COR-L47 (cell line): ENCODE results near the gene CGN.
"Not testable (repeated sequence)": the region's sequence is repeated elsewhere in the genome, so short reads cannot be mapped to it uniquely, and the experiment has no call there.

ENCODE experiments used
- DNase-seq: peaks from one replicate; lab custom pipeline; 2025; lab: John Stamatoyannopoulos, UW

Gene CGN

DNA sequence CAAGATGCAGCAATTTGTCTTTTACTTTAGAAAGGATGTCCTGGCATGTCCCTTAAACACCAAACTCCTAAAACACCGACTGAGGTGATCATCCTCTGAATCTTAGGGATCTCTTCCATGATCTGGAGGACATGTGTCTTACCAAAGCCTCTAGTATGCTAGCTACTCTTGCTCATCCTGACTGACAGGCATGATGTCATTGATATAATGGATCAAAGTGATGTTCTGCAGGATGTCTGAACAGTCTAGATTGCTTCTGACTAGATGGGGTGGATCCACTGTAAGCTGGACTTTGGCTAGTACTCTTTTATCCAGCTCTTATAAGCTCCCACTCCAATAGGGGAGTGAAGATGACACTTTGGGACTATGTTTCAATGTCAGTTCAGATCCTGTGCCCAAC, 11.3 kb upstream of the CGN start:
- DNase-seq = no peak

DNA sequence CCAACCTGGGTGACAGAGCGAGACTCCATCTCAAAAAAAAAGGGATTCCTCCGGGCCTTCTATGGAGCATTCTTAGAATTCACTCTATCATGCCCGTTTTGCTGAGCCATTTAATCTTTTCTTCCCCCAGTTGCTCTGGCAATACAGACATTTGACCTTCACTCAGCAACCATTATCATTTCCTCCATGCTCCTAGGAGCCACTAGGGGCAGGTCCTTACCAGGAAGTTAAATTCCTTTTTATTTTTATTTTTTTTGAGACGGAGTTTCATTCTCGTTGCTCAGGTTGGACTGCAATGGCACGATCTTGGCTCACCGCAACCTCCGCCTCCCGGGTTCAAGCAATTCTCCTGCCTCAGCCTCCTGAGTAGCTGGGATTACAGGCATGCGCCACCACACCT, 9.7 kb upstream of the CGN start:
- DNase-seq = no peak

DNA sequence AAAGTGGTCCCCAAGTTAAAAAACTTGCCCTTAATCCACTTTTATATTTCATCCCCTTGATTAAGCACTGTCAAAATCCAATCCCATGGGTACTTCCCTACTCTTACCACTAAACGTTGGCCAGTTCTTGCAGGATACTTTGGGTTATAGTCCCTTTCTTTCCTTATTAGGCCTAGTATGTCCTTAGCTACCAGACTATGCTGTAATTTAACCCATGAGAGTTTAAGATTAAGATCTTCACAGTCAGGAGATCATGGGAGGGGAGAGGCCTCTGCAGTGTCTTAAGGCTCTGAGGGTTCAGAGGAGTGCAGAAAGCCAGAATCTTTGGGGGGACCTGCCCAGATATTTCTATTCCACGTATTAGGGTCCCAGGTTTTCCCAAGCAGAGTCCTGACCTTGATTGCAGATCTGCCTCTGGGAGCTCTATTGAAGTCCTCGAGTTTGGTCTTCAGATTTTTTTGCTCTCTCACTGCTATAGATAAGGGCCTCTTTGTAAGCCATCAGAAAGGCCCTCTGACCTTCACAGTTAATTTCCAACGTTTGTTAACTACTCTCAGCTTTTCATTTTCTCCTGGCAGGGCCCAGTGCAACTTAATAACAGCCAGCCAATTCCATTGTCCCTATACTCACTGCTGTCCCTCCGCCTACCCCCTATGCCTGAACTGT, 9.0 kb upstream of the CGN start:
- no peak for DNase-seq

DNA sequence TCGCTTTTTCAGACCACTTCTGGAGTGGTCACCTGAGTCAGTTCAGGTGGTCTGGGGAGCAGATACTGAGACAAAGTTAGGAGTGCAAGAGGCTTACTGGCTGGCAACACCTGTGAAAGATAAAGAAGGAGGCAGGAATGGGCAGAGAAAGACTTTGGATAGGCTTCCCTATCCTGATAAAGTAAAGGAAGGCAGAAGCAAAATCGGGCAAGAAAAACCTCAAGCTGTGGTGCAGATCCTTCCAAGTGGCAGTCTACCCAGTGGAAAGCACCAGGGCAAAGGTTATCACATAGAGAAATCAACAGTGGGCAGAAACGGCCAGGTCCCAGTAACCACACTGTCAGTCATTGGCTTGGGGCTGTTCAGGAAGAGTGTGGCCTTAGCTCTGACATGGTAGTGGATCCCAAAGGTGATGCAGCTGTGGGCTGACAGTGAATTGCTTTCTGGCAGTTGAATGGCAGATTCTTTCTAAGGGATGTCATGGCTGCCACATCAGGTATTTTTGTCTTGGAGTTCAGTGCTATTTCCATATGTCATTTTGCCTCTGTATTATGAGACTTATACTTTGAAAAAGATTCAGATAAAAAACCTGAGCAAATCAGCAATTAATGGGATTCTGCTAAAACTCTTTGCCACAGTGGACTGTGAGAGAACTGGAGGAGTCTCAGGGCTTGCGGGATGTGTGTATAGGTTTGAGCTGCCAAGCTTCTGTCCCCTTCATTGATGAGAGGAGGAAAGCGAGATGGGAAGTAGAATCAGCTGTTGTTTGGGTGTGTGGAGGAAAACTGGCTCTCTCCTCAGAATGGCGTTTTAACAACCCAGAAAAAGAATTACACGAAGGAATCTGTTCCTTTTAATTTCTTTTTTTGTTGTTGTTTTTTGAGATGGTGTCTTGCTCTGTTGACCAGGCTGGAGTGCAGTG, 8.1 kb upstream of the CGN start:
- DNase-seq = no peak

DNA sequence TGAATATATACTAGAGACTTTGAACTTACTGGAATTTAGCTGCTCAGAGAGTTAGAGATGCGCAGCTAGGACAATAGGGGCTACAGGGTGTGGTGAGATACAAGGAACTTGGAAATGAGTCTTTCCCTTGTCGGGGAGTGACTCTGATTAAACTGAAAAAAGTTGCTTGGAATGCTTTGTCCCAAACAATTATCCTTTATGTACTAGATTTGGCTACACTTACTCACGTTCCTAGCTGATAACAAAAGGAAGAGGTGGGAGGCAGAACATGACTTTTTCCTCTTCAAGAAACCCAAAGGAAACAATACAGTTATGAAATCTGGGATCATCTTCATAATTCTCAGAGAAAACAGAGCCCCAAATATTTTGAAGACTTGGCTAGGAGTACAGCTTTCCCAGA, 6.9 kb upstream of the CGN start:
- no peak for DNase-seq

DNA sequence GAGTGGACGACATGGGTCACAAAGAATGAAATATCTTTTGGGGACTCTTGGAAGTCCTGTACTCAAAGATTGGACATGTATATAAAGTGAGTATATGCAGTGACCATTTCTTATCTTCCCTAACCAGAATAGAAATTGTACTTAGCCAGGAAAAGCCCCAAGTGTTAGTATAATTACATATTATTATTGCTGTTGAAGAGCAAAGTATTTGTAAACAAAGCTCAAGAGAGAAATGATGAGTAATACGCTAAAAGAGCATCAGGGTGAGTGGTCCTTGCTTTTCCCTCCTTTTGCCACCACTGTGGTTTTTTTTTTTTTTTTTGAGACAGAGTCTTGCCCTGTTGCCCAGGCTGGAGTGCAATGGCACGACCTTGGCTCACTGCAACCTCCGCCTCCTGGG, 6.4 kb upstream of the CGN start:
- no peak for DNase-seq

DNA sequence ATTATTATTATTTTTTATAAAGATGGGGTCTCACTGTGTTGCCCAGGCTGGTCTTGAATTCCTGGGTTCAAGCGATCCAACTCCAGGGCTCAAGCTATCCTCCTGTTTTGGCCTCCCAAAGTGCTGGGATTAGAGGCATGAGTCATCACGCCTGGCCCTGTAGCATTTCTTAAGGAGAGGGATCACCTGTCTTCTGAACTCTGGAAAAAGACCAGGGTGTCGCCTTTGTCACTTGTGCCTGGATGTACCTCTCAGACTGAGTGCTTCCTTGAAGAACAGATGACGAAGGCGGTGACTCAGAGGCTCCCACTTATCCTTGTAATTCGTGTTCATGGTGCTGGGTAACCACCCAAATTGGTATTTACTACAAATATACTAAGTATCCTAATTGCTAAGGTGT, 2.4 kb upstream of the CGN start:
- no peak for DNase-seq

DNA sequence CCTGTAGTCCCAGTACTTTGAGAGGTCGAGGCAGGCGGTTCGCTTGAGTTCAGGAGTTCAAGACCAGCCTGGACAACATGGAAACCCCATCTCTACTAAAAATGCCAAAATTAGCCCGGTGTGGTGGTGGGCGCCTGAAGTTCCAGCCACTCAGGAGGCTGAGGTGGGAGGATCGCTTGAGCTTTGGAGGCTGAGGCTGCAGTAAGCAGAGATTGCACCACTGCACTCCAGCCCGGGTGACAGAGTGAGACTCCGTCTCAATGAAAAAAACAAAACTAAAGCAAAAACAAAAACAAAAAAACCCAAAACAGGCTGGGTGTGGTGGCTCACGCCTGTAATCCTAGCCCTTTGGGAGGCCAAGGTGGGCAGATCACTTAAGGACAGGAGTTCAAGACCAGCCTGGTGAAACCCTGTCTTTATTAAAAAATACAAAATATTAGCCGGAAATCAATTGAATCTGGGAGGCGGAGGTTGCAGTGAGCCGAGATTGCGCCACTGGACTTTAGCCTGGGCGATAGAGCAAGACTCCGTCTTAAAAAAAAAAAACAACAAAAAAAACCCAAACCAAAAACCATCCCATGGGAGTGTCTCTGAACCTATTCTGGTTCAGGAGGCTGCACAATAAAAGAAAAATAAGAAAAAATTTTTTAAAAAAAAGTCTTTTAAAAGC, 1.7 kb upstream of the CGN start:
- no peak for DNase-seq

DNA sequence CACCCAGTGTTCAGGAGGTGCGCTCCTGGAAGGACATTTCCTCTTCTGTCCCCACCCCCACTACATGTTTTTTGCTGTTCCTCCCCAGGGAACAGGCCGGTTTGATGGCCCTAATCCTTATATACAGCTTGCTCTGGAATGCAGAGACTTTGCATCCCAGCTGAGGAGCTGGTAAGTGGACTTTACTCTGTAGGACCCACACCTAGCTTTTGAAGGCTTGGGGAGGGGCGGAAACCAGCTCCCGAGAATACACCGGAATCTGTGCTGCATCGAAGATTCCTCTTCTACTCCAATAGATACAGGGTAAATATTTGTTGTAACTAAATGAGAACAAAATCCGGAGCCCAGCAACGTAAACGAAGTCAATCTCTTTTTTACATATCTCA, 1.2 kb upstream of the CGN start:
- no peak for DNase-seq

DNA sequence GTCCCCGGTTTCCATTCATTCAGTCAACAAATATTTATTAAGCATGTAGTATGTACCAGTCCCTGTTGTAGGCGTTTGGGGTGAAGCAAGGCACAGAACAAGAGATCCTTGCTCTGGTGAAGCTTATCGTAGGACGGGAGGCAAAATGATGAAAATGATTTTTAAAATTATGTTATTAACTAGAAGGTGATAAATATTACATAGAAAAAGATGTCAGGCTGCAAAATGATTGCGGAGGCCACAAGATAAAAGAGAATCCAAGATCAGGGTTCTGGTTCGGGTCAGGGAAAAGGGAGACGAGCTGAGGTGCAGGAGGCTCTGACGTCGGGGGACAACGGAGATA, 602 bp upstream of the CGN start:
- no peak for DNase-seq

DNA sequence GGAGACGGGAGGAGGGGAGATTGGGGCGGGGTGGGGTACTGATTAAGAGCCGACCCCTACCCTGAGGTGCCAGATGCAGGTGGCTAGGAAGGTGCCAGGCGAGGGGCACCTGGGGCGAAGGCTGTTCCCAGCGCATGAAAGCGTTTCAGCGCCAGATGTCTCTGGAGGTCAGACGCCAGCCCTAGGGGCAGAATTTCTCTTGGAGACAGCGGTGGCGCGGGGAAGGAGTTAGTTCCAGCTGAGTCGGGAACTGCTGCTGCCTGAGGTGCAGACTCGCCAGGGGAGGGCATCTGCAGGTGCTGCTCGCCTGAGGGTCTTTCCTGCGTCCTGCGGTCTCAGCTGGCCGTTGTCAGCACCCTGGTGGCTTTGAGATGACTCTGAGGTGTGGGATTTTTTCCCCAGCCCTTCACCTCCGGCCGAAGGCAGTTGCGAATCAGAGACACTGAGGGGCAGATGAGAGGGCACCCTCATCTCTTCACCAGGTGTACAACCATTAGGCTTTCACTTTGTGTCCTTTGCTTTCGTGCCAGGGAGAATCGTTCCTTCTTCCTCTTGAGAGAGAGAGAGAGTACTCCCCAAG, 539 bp downstream of the CGN start:
- peak; percentile 61 for DNase-seq

DNA sequence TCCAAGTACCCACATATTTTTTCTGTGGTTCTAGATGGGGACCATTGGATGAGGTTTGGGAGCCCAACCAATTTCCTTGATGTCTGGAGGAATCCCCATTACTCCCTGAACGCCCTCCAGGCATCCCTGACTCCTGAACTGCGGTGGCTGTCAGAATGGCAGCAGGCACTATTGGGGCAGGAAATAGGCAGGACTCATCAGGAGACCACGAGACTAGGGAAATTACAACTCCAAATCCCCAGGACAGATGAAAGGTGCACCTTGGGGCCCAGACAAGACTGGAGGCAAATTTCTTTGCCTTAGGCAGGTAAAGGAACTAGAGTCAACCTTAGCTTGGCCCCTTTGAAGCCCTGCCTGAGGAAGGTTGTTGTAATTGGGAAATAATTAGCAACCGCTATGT, 1.1 kb downstream of the CGN start:
- no peak for DNase-seq

DNA sequence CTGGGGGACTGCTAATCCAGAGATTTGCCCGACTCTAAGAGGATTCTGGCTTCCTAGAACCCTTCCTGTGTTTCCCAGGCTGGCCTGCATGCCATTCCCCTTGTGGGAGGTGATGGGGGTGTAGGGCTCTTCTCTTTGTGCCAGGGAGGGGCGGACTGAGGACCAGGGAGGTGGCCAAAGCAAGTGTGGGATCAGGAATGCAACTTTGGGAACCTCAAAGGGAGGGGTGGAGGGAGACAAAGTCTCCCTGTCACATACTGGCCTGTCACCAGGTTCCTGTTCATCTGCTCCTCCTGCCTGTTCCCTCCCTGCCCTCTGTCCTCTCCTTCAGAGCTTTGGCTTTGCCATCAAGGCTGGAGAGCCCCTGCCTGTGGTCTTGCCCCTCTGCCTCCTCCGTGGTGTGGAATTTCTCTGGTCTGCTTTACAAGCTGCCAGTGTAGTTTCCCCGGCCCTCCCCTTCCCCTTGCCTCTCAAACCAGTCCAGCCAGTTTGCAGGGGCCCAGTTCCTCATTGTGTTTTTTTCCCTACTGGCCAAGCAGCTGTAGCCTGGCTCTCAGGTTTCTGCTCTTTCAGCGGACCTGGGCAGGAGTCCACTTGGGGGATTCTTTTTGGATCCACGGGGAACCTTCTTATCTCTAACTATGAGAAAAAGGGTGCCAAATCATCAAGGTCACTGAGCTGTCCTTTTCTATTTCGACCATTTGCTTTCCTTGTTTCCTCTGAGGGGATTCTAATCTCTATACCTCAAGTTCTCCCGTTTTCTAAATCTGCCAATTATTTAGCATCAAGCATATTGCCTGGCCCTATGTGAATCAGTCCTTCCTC, 1.8 kb downstream of the CGN start:
- no peak for DNase-seq

DNA sequence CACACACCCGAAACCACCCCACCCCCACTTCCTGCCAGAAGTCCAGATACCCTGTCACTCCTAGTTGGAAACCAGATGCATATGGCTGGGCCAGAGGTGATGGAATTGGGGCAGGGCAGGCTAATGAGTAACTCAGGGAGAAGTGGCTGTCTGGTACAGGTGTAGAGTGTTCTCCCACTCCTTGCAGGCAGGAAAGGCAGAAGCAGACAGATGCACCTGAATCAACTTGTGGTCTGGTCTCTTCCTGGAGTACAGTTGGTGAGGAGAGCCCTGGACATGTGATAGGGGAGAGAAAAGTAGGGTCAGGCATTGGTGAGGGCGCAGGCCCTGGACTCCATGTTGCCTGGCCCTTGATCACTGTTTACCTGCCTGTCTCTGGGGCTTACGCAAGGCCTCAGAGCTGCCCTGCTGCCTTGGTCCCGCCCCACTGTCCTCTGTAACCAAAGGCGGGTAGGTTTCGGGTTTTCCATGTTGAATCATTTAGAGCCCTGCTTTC, 2.5 kb downstream of the CGN start:
- DNase-seq = no peak

DNA sequence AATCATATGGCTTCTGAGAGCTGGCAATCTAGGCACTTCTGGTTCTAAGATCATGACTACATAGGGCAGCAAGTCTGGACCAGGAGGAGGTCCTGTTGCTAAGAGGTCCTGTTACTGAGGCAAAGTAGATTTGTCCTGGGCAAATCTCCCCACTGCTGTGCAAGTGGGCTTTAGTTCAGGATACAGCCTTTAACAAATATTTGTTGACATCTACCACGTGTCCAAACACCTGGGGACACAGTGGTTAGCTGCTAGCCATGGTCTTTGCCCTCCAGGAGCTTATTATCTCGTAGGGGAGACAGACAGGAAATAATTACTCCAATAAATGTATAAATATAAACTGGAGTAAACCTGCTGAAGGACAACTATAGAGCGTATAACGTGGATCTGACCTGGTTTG, 3.2 kb downstream of the CGN start:
- DNase-seq = no peak

DNA sequence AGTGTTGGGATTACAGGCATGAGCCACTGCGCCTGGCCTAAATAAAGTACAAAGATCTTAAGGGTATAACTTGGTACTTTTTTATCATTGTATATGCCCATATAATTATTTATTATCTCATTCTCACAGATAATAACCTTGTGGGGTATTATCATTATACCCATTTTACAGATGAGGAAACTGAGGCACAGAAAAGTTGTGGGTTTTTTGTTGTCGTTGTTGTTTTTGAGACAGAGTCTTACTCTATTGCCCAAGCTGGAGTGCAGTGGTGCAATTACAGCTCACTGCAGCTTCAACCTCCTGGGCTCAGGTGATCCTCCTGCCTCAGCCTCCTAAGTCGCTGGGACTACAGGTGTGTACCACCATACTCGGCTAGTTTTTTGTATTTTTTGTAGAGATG, 4.1 kb downstream of the CGN start:
- no peak for DNase-seq

DNA sequence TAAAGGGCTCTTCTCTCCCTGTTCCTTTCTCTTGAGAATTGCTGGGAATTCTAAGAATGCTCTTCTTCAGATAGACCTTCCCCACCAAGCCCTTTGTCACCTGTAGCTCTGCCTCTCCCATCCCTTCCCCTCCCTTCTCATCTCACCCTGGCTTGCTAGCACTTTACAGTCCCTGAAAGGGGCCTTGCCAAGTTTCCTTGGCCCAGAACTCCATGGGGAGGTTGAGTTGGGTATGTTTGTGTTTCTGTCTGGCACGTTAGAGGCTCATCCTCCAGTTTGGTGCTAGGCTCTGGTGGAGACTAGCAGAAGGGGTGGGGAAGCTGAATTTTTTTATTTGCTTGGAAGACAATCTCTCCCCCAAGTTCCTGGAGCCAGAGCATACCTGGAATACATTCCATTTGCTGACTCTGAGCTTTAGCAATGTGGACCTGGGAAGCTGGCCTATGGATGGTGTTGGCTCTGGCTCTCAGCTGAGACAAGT, 4.9 kb downstream of the CGN start:
- DNase-seq = no peak

DNA sequence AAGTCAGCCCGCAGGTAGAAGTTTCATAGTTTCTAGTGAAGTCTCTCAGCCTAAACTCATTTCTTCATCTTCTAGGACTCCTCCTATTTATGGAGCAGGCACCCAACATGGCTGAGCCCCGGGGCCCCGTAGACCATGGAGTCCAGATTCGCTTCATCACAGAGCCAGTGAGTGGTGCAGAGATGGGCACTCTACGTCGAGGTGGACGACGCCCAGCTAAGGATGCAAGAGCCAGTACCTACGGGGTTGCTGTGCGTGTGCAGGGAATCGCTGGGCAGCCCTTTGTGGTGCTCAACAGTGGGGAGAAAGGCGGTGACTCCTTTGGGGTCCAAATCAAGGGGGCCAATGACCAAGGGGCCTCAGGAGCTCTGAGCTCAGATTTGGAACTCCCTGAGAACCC, 7.2 kb downstream of the CGN start:
- DNase-seq = no peak

DNA sequence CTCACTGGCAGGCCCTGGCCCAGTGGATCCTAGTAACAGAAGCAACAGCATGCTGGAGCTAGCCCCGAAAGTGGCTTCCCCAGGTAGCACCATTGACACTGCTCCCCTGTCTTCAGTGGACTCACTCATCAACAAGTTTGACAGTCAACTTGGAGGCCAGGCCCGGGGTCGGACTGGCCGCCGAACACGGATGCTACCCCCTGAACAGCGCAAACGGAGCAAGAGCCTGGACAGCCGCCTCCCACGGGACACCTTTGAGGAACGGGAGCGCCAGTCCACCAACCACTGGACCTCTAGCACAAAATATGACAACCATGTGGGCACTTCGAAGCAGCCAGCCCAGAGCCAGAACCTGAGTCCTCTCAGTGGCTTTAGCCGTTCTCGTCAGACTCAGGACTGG, 7.7 kb downstream of the CGN start:
- no peak for DNase-seq

DNA sequence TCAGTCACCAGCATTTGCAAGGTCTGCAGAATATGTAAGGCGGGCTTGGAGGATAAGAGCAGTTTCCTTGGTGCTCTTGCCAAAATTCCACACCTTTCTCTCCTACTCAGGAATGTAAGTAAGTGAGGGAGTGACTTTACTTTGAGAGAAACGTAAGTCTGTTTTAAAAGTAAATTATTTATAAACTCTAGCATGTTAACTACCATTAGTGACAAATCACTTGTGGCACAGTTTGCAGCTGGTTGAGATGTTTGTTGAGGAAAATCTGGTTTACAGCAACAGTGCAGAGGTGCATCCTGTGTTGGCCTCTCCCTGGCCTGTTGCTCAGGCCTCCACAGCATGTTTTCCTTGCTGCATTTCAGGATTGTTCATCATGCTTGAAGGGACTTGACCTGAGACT, 8.5 kb downstream of the CGN start:
- DNase-seq = no peak

DNA sequence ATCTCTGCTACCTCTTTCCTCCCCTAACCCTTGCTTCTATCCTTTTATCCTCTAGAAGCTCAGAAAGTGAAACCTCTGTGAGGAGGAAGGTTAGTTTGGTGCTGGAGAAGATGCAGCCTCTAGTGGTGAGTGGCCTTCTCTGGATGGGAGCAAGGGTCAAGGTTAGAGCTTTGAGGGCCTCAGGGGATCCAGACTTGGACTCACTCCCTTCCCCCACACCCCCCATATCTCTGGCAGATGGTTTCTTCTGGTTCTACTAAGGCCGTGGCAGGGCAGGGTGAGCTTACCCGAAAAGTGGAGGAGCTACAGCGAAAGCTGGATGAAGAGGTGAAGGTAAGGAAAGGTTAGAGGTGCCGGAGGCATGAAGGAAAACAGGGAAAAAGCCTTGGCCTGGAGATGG, 9.2 kb downstream of the CGN start:
- DNase-seq = no peak

DNA sequence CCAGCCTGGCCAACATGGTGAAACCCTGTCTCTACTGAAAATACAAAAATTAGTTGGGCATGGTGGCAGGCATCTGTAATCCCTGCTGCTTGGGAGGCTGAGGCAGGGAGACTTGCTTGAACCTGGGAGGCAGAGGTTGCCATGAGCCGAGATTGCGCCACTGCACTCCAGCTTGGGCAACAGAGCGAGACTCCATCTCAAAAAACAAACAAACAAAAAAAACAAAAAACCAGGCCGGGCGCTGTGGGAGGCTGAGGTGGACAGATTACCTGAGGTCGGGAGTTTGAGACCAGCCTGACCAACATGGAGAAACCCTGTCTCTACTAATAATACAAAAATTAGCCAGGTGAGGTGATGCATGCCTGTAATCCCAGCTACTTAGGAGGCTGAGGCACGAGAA, 11.2 kb downstream of the CGN start:
- DNase-seq = not testable (repeated sequence)
